PC-3 (cell line): ENCODE results near the gene CCDC7. TPM values are rescaled to one million over a fixed set of nuclear protein-coding genes. Genes with fewer than 3 reads are reported as not detected.

Experiments used
- ATAC-seq: fragments of 200-7000 bp; cut with Tn5 transposase; 2 replicates; pipeline ENCODE4 v1.9.1; 2020; ENCODE audit warnings: mild to moderate bottlenecking, moderate library complexity
- BruUV-seq: library from RNA; stranded (reverse); fragments of 400-500 nt; replicated peaks from 2 replicates; lab custom pipeline; 2021; lab: Mats Ljungman, UMichigan
- CTCF ChIA-PET: fragments of 300-600 bp; sonication (Branson Sonifier 250); formaldehyde crosslinking; loops from one replicate; lab custom pipeline; 2022; ENCODE audit warnings: antibody characterized with exemption; lab: Charles Lee
- POLR2A ChIA-PET: fragments of 300-600 bp; sonication (Branson Sonifier 250); formaldehyde crosslinking; loops from one replicate; lab custom pipeline; 2022; ENCODE audit warnings: antibody characterized with exemption; ENCODE audit not compliant: unreplicated experiment; lab: Charles Lee
- DNase-seq: peaks from one replicate; pipeline ENCODE4 v3.0.0-alpha.2; 2015
- H2AFZ ChIP-seq: fragments of 300-600 bp; sonication (generic); 2 replicates; pipeline ENCODE4 v1.6.0; 2016; ENCODE audit warnings: antibody characterized with exemption, low read length
- H3F3A ChIP-seq: fragments of 300-600 bp; sonication (generic); one replicate; pipeline ENCODE4 v1.6.0; 2017; ENCODE audit warnings: antibody characterized with exemption, low read length, control low read depth, mild to moderate bottlenecking; ENCODE audit not compliant: unreplicated experiment
- H3K27ac ChIP-seq: fragments of 300-600 bp; sonication (generic); 2 replicates; pipeline ENCODE4 v1.5.1; 2016; ENCODE audit warnings: mild to moderate bottlenecking, low read length
- H3K27me3 ChIP-seq: fragments of 300-600 bp; sonication (generic); 2 replicates; pipeline ENCODE4 v1.6.1; 2016; ENCODE audit warnings: low read length, mixed read lengths
- H3K36me3 ChIP-seq: fragments of 300-600 bp; sonication (generic); 2 replicates; pipeline ENCODE4 v1.6.1; 2016; ENCODE audit warnings: low read depth, mixed run types, low read length, mixed read lengths
- H3K4me1 ChIP-seq: fragments of 300-600 bp; sonication (generic); 2 replicates; pipeline ENCODE4 v1.5.1; 2016; ENCODE audit warnings: low read length; ENCODE audit not compliant: insufficient read depth
- H3K4me2 ChIP-seq: fragments of 300-600 bp; sonication (generic); 2 replicates; pipeline ENCODE4 v1.6.0; 2016; ENCODE audit warnings: low read length
- H3K4me3 ChIP-seq: fragments of 300-600 bp; sonication (generic); 2 replicates; pipeline ENCODE4 v1.5.1; 2016; ENCODE audit warnings: mild to moderate bottlenecking, low read length, mixed read lengths
- H3K79me2 ChIP-seq: fragments of 300-600 bp; sonication (generic); 2 replicates; pipeline ENCODE4 v1.6.1; 2017; ENCODE audit warnings: low read length, mixed read lengths
- H3K9ac ChIP-seq: fragments of 300-600 bp; sonication (generic); 2 replicates; pipeline ENCODE4 v1.6.0; 2016; ENCODE audit warnings: mild to moderate bottlenecking, low read length
- H3K9me2 ChIP-seq: fragments of 300-600 bp; sonication (generic); replicated peaks from 2 replicates; pipeline ENCODE4 v1.6.1; 2016; ENCODE audit warnings: mixed run types, low read length, mixed read lengths
- H3K9me3 ChIP-seq: fragments of 300-600 bp; sonication (generic); 2 replicates; pipeline ENCODE4 v1.6.1; 2016; ENCODE audit warnings: low read length, mixed read lengths
- H4K20me1 ChIP-seq: fragments of 300-600 bp; sonication (generic); 2 replicates; pipeline ENCODE4 v1.6.1; 2016; ENCODE audit warnings: low read length, mixed read lengths
- CTCF ChIP-seq: fragments of 300-600 bp; sonication (generic); conservative IDR thresholded peaks from 2 replicates; pipeline ENCODE4 v1.5.1; 2017; ENCODE audit warnings: antibody characterized with exemption, low read depth, mild to moderate bottlenecking, low read length
- EZH2 ChIP-seq: fragments of 300-600 bp; sonication (generic); IDR thresholded peaks from one replicate; pipeline ENCODE4 v1.6.1; 2017; ENCODE audit warnings: antibody characterized with exemption, mild to moderate bottlenecking, low read length; ENCODE audit not compliant: unreplicated experiment
- EZH2phosphoT487 ChIP-seq: fragments of 300-600 bp; sonication (generic); IDR thresholded peaks from 2 replicates; pipeline ENCODE4 v1.6.1; 2018; ENCODE audit warnings: mild to moderate bottlenecking, antibody characterized with exemption, low read length, borderline replicate concordance
- intact Hi-C: fragments of 100-400 bp; cut with micrococcal nuclease; formaldehyde crosslinking; loops from 2 replicates; pipeline ENCODE4 v1.9.0; 2023
- total RNA-seq: library from RNA; depleted of rRNA; stranded (reverse); fragments of >200 nt; gene quantifications from 2 replicates; pipeline ENCODE4 v1.2.3, GENCODE V29; 2014

CCDC7 gene
- total RNA-seq, 1 experiment from 2014 or later: 19.1 TPM

- CTCF ChIA-PET: no interaction called here
- Histone ChIP-seq H3K79me2 (no peaks in the 10 kb centered on the region), H3K27me3 (no peaks in the 10 kb centered on the region), H3F3A (no peaks in the 10 kb centered on the region), H3K9me2 (no peaks in the 10 kb centered on the region), H2AFZ (no peak overlapping the region), H3K4me1 (no peaks in the 10 kb centered on the region), H3K9me3 (0 out of 2 replicates have a peak, but pooled peaks cover 3% of the 10 kb centered on the region), H3K9ac (no peak overlapping the region), H4K20me1 (no peaks in the 10 kb centered on the region), H3K27ac (no peak overlapping the region), H3K4me2 (no peak overlapping the region), H3K36me3 (no peaks in the 10 kb centered on the region), H3K4me3 (no peak overlapping the region)
- BruUV-seq: no TSS peak
- POLR2A ChIA-PET: no interaction called here
- TF ChIP-seq EZH2 (no peak), EZH2phosphoT487 (no peak), CTCF (no peak)
- intact Hi-C loops: no loop called here
- ATAC-seq (no peak), DNase-seq (no peak)
Observed at GRCh38 chr10:32616438-32616837, 170.5 kb downstream of the CCDC7 start.

DNA sequence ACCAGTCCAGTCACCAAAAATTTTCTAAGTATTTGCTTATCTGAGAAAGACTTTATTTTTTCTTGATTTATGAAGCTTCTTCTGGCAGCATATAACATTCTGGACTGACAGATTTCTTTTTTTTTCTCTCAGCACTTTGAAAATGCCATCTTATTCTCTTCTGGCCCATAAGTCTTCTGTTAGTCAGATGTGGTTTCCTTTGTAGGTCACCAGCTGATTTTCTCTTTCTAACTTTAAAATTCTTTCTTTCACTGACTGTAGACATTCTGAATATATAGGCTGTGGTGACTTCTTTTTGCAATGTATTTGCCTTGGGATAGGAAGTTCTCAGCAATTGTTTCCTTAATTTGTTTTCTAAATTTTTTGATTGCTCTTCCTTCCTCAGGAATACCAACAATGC lies 172.5 kb downstream of the CCDC7 start:
- H3K27me3 ChIP-seq: no peaks in the 10 kb centered on the region
- H3K27ac ChIP-seq: no peak overlapping the region
- CTCF ChIA-PET: no interaction called here
- BruUV-seq: no TSS peak
- no peak for ATAC-seq
- H3F3A ChIP-seq: no peaks in the 10 kb centered on the region
- H2AFZ ChIP-seq: no peak overlapping the region
- H3K4me1 ChIP-seq: no peaks in the 10 kb centered on the region
- no peaks in the 10 kb centered on the region for H3K9me2 ChIP-seq
- POLR2A ChIA-PET: no interaction called here
- H4K20me1 ChIP-seq: no peaks in the 10 kb centered on the region
- H3K36me3 ChIP-seq: no peaks in the 10 kb centered on the region
- no peak overlapping the region for H3K4me2 ChIP-seq
- DNase-seq: no peak
- intact Hi-C loops: no loop called here
- 0 out of 2 replicates have a peak, but pooled peaks cover 3% of the 10 kb centered on the region for H3K9me3 ChIP-seq
- TF ChIP-seq EZH2 (no peak), EZH2phosphoT487 (no peak), CTCF (no peak)
- no peak overlapping the region for H3K9ac ChIP-seq
- H3K4me3 ChIP-seq: no peak overlapping the region
- H3K79me2 ChIP-seq: no peaks in the 10 kb centered on the region

GRCh38 chr10:32621969-32622368 lies 176.0 kb downstream of the CCDC7 start:
- ChIA-PET CTCF (no interaction called here), POLR2A (no interaction called here)
- Histone ChIP-seq H3K36me3 (peaks cover 4% of the 10 kb centered on the region; the same call in 1 of the 2 replicates), H3K27me3 (no peaks in the 10 kb centered on the region), H2AFZ (no peak overlapping the region), H3K27ac (no peak overlapping the region), H3K4me1 (no peaks in the 10 kb centered on the region), H4K20me1 (no peaks in the 10 kb centered on the region), H3K9ac (no peak overlapping the region), H3K9me2 (no peaks in the 10 kb centered on the region), H3K79me2 (no peaks in the 10 kb centered on the region), H3K4me3 (no peak overlapping the region), H3K4me2 (no peak overlapping the region), H3K9me3 (peaks cover 7% of the 10 kb centered on the region; the same call in 1 of the 2 replicates), H3F3A (no peaks in the 10 kb centered on the region)
- no peak for TF ChIP-seq EZH2phosphoT487
- DNase-seq: no peak
- intact Hi-C loops: no loop called here
- no TSS peak for BruUV-seq
- no peak for ATAC-seq
